Esophagus (tissue), 2 donors: Measurements from ENCODE around the gene ECPAS. TPM values are rescaled to one million over a fixed set of nuclear protein-coding genes. Genes with fewer than 3 reads are reported as not detected.
"Not testable (repeated sequence)": the region's sequence is repeated elsewhere in the genome, so short reads cannot be mapped to it uniquely, and the experiment has no call there.

Source experiments
- H3K27ac ChIP-seq, 2 donors: one replicate each; pipeline ENCODE4 v1.5.1; 2013; ENCODE audit warnings: low read depth in 2 of 2, mild to moderate bottlenecking in 2 of 2, inconsistent platforms in 1 of 2, low read length in 1 of 2, moderate library complexity in 1 of 2
- H3K27me3 ChIP-seq, 2 donors: one replicate each; pipeline ENCODE4 v1.6.1; 2013; ENCODE audit warnings: low read length in 2 of 2, control low read depth in 1 of 2, mild to moderate bottlenecking in 1 of 2; ENCODE audit not compliant: insufficient read depth in 2 of 2, control insufficient read depth in 1 of 2
- H3K36me3 ChIP-seq, 2 donors: one replicate each; pipeline ENCODE4 v1.6.1; 2013; ENCODE audit warnings: low read length in 1 of 2; ENCODE audit not compliant: control insufficient read depth in 2 of 2, insufficient read depth in 2 of 2
- H3K4me1 ChIP-seq, 2 donors: one replicate each; pipeline ENCODE4 v1.6.1; 2013; ENCODE audit warnings: low read length in 1 of 2; ENCODE audit not compliant: control insufficient read depth in 2 of 2, insufficient read depth in 2 of 2
- H3K4me3 ChIP-seq, 2 donors: one replicate each; pipeline ENCODE4 v1.5.1; 2013; ENCODE audit warnings: low read length in 2 of 2, mild to moderate bottlenecking in 2 of 2, low read depth in 1 of 2, moderate library complexity in 1 of 2
- H3K9me3 ChIP-seq, 2 donors: one replicate each; pipeline ENCODE4 v1.6.1; 2013; ENCODE audit warnings: mild to moderate bottlenecking in 2 of 2, low read depth in 1 of 2, low read length in 1 of 2, moderate library complexity in 1 of 2; ENCODE audit not compliant: control insufficient read depth in 2 of 2, insufficient read depth in 1 of 2
- WGBS, 2 donors: extraction: QIAGEN DNeasy Blood & Tissue Kit; methylation state at CpG; one replicate each; pipeline ENCODE4 v1.1.7; 2013; 5-methylcytosine and 5-hydroxymethylcytosine counted together
- polyA plus RNA-seq, 2 donors: library from polyadenylated mRNA; stranded (reverse); fragments of 200-250 nt; gene quantifications; one replicate each; pipeline ENCODE4 v1.2.3, GENCODE V29; 2013
- donor health status: healthy with polysubstance abuse.
- donor health status: Bipolar disorder and iron deficiency.

Gene ECPAS
- polyA plus RNA-seq, 2 donors, result 12.7 to 15.7 TPM

DNA sequence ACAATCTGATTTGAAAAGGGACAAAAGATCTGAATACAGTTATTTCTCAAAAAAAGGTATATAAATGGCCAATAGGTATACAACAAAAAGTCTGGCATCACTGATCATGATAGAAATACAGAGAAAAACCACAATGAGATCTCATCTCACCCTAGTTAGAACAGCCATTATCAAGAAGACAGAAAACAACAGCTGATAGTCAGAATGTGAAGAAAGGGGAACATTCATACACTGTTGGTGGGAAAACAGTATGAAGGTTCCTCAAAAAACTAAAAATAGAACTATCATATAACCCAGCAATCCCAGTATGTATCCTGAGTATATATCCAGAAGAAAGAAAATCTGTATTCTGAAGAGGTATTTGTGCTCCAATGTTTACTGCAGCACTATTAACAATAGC, 78.5 kb downstream of the ECPAS start:
- peaks cover 3 to 4% of the 10 kb centered on the region in 2 donors for H3K9me3 ChIP-seq
- H3K36me3 ChIP-seq, result peaks cover 6 to 14% of the 10 kb centered on the region in 2 donors
- H3K27me3 ChIP-seq, result no peaks in the 10 kb centered on the region
- no peak overlapping the region for H3K4me3 ChIP-seq
- H3K4me1 ChIP-seq, result no peaks in the 10 kb centered on the region
- H3K27ac ChIP-seq, result no peak overlapping the region

- WGBS, 2 donors, result 98% methylated on average over 5 of the region's 5 CpGs
- not testable (repeated sequence) for H3K27me3 ChIP-seq, H3K27ac ChIP-seq, H3K4me3 ChIP-seq, H3K36me3 ChIP-seq, H3K4me1 ChIP-seq, H3K9me3 ChIP-seq
Observed at GRCh38 chr9:111401486-111401885, 82.7 kb downstream of the ECPAS start.

- no peaks in the 10 kb centered on the region for H3K4me1 ChIP-seq
- no peak overlapping the region for H3K27ac ChIP-seq
- H3K4me3 ChIP-seq, result no peak overlapping the region
- peaks cover 0 to 4% of the 10 kb centered on the region in 2 donors for H3K36me3 ChIP-seq
- H3K9me3 ChIP-seq, result peaks cover 3 to 4% of the 10 kb centered on the region in 2 donors
- no peaks in the 10 kb centered on the region for H3K27me3 ChIP-seq
Observed at GRCh38 chr9:111400564-111400898, 83.7 kb downstream of the ECPAS start.

DNA sequence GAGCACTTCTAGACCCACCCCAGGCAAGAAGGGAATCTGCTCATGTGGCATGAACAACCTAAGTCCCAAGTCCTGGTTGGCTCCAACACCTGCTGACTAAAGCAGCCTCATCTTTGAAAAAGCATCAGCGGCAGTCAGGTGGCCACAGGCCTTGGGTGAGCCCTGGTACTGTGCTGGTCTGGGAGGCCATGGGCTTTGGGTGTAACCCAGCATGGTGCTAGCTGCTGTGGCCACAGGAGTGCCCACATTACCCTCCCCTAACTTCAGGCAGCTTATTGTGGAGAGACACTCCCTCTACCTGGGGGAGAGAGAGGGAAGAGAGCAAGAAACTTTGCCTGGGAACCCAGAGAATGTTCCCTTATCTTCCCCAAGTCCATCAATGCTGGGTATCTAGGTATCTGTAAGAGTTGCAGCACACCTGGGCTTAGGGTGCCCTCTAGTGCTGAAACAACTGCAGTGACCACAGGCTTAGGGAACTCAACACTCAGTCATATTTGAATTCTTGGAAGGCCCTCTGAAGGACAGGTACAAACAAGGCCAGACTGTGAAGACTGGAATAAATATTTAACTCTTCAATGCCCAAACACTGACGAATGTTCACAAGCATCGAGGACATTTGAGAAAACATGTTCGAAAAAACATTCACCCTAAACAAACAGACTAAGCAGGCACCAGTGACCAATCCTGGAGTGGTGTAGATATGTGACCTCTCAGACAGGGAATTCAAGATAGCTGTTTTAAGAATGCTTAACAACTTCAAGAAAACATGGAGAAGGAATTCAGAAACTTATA, 84.2 kb downstream of the ECPAS start:
- H3K27me3 ChIP-seq, result no peaks in the 10 kb centered on the region
- H3K36me3 ChIP-seq, result peaks cover 0 to 8% of the 10 kb centered on the region in 2 donors
- no peak overlapping the region for H3K4me3 ChIP-seq
- no peak overlapping the region for H3K27ac ChIP-seq
- no peaks in the 10 kb centered on the region for H3K4me1 ChIP-seq
- peaks cover 3% of the 10 kb centered on the region in 2 donors for H3K9me3 ChIP-seq
- WGBS, 2 donors, result 92 to 93% methylated on average over 4 of the region's 4 CpGs

DNA sequence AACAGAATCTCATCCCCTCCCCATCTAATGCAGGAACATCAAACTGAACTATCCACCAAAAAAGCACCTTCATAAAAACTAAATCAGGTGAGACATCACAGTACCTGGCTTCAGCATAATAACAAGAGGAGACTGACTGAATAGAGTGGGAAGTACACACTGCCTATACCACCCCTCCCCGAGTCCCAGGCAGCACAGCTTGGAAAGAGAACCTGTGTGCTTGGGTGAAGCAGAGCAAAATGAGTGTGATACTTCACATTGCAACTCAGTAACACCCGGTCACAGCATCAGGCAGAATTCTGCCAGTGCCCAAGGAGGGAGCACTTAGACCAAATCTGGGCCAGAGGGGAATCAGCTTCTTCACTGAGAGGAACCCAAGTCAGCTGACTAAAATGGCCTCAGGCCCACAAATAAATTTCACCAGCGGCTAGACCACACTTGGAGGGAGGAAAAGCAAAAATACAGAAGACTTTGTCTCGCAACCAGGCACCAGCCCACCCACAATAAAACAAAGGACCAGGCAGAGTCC, 84.9 kb downstream of the ECPAS start:
- Histone ChIP-seq H3K27me3 (no peaks in the 10 kb centered on the region), H3K4me3 (no peak overlapping the region), H3K9me3 (peaks cover under 1% of the 10 kb centered on the region in 2 donors), H3K27ac (no peak overlapping the region), H3K4me1 (no peaks in the 10 kb centered on the region), H3K36me3 (peaks cover 0 to 9% of the 10 kb centered on the region in 2 donors)
- WGBS, 2 donors, result 96% methylated on average over 4 of the region's 4 CpGs

GRCh38 chr9:111393971-111394370, 90.2 kb downstream of the ECPAS start:
- Histone ChIP-seq H3K9me3 (no peaks in the 10 kb centered on the region), H3K27ac (no peak overlapping the region), H3K36me3 (peaks cover 12 to 23% of the 10 kb centered on the region in 2 donors), H3K4me3 (no peak overlapping the region), H3K27me3 (no peaks in the 10 kb centered on the region), H3K4me1 (no peaks in the 10 kb centered on the region)
- WGBS, 2 donors, result 53 to 59% methylated on average over 1 of the region's 1 CpG

DNA sequence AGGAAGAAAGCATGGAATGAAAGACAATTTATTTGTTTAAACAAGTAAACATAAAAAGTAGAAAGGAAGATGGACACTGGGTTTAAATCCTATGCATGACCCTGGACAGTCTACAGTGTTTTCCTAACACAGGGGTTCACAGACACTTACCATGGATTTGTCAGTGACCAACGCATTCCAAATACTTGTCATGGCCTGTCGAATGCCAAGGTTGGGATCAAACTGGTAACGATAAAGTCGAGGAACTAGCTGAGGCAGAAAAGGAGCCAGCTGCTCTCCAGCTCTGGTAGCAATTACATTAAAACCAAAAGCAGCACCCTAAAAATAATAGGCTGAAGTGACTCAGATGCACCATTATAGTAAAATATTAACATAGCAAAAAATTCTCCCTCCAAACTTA, 94.8 kb downstream of the ECPAS start:
- Histone ChIP-seq H3K27me3 (no peaks in the 10 kb centered on the region), H3K9me3 (no peaks in the 10 kb centered on the region), H3K36me3 (peaks cover 20 to 25% of the 10 kb centered on the region in 2 donors), H3K4me1 (no peaks in the 10 kb centered on the region), H3K4me3 (no peak overlapping the region), H3K27ac (no peak overlapping the region)
- 90 to 94% methylated on average over 4 of the region's 4 CpGs for WGBS, 2 donors

DNA sequence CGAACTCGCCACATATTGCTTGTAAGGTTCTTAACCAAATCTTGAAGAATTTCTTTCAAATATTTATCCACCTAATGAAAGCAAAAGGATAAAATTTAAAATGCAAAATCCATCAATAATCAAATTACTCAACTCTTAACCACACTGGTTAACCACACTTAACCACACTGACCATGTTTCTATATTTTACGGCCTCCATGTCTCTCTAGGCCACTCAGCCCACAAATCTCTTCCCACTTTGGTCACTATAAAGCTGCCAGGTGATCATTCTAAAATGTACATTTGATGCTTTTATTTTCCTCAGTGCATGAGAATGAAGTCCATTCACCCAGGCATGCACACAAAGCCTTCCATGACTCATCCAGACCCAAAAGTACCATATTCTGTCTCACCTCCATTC, 97.8 kb downstream of the ECPAS start:
- 91 to 96% methylated on average over 3 of the region's 3 CpGs for WGBS, 2 donors
- peaks cover 21 to 24% of the 10 kb centered on the region in 2 donors for H3K36me3 ChIP-seq
- H3K27me3 ChIP-seq, result no peaks in the 10 kb centered on the region

DNA sequence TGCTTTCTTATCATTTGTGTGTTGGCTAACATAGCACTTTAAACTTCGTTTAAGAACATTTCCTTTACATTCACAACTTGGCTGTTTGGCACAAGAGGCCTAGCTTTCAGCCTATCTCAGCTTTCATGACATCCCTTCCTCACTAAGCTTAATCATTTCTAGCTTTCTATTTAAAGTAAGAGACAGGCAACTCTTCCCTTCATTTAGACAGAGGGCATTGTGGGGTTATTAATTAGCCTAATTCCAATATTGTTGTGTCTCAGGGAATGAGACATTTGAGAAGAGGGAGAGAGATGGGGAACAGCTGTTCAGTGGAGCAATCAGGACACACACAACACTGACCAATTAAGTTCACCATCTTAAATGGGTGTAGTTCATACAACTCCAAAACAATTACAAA, 103.2 kb downstream of the ECPAS start:
- WGBS, 2 donors, result 54 to 64% methylated on average over 1 of the region's 1 CpG
- Histone ChIP-seq H3K4me1 (no peaks in the 10 kb centered on the region), H3K27me3 (no peaks in the 10 kb centered on the region), H3K9me3 (no peaks in the 10 kb centered on the region), H3K4me3 (no peak overlapping the region), H3K27ac (no peak overlapping the region), H3K36me3 (peaks cover 4 to 10% of the 10 kb centered on the region in 2 donors)

More for the DNA sequence above, 97.8 kb downstream of the ECPAS start:
- Histone ChIP-seq H3K4me3 (no peak overlapping the region), H3K4me1 (no peaks in the 10 kb centered on the region), H3K27ac (no peak overlapping the region), H3K9me3 (no peaks in the 10 kb centered on the region)
